T-helper 2 cell treated with Interferon-gamma antibody and Interleukin-4, amounts not matched to agents 5 μg/mL and 100 μg/mL, for 36 hours (primary cell): Measurements from ENCODE around the gene CHMP5.
"Not testable (repeated sequence)": the region's sequence is repeated elsewhere in the genome, so short reads cannot be mapped to it uniquely, and the experiment has no call there.

ENCODE experiments used
- DNase-seq: peaks from one replicate; pipeline ENCODE4 v3.0.0; 2021; ENCODE audit warnings: low spot score
- H3K27ac Mint-ChIP-seq: one replicate; pipeline ENCODE4 v1.8.0; 2021; ENCODE audit warnings: mild to moderate bottlenecking, mixed read lengths
- H3K27me3 Mint-ChIP-seq: one replicate; pipeline ENCODE4 v1.8.0; 2021; ENCODE audit warnings: low read depth, mixed read lengths
- H3K36me3 Mint-ChIP-seq: one replicate; pipeline ENCODE4 v1.8.0; 2021; ENCODE audit warnings: low read depth, mixed read lengths
- H3K4me1 Mint-ChIP-seq: one replicate; pipeline ENCODE4 v1.8.0; 2021; ENCODE audit warnings: low read depth, mixed read lengths
- H3K4me3 Mint-ChIP-seq: one replicate; pipeline ENCODE4 v1.8.0; 2022; ENCODE audit warnings: mild to moderate bottlenecking, moderate library complexity, mixed read lengths
- H3K9me3 Mint-ChIP-seq: one replicate; pipeline ENCODE4 v1.8.0; 2021; ENCODE audit warnings: mixed read lengths

The CHMP5 gene

GRCh38 chr9:33297432-33297831 lies 32.6 kb downstream of the CHMP5 start:
- Mint-ChIP-seq H3K27me3 (no peaks in the 10 kb centered on the region), H3K36me3 (peaks cover 67% of the 10 kb centered on the region), H3K27ac (peak overlapping the region; percentile 22), H3K4me1 (peaks cover 59% of the 10 kb centered on the region), H3K9me3 (no peaks in the 10 kb centered on the region), H3K4me3 (peak overlapping the region; percentile 8)
- DNase-seq, result no peak

DNA sequence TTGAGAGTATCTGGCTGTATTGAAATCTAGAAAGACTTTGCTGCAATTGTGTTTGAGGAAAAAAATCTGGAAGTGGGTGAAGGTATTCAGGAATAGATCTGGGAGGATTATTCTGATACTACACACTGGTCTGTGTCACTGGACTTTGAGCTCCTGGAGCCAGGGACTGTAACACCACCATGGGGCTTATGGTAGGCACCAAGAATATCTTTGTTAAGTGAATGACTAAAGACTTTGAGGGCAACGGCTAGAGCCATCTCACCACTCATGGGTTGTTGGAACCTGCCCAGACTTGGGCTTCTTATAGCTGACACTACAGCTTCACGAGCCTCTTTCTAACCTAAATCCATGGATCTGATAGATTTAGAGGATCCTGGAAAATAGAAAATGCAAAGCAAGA lies 35.7 kb downstream of the CHMP5 start:
- Mint-ChIP-seq H3K36me3 (peaks cover 57% of the 10 kb centered on the region), H3K4me3 (no peak overlapping the region), H3K27me3 (no peaks in the 10 kb centered on the region), H3K4me1 (peaks cover 47% of the 10 kb centered on the region), H3K27ac (no peak overlapping the region), H3K9me3 (no peaks in the 10 kb centered on the region)
- no peak for DNase-seq

- no peak for DNase-seq
- H3K36me3 Mint-ChIP-seq, result peaks cover 39% of the 10 kb centered on the region
- H3K27me3 Mint-ChIP-seq, result no peaks in the 10 kb centered on the region
- no peak overlapping the region for H3K4me3 Mint-ChIP-seq
- no peak overlapping the region for H3K27ac Mint-ChIP-seq
- peaks cover 16% of the 10 kb centered on the region for H3K4me1 Mint-ChIP-seq
- H3K9me3 Mint-ChIP-seq, result no peaks in the 10 kb centered on the region
Observed at GRCh38 chr9:33304362-33304761, 39.5 kb downstream of the CHMP5 start.

GRCh38 chr9:33306037-33306436 lies 41.2 kb downstream of the CHMP5 start:
- Mint-ChIP-seq H3K36me3 (peaks cover 30% of the 10 kb centered on the region), H3K4me3 (no peak overlapping the region), H3K27me3 (no peaks in the 10 kb centered on the region), H3K4me1 (peaks cover 13% of the 10 kb centered on the region), H3K9me3 (no peaks in the 10 kb centered on the region), H3K27ac (no peak overlapping the region)
- DNase-seq, result peak; percentile 72

- no peak for DNase-seq
- H3K27ac Mint-ChIP-seq, result no peak overlapping the region
Observed at GRCh38 chr9:33307067-33307466, 42.2 kb downstream of the CHMP5 start.

GRCh38 chr9:33309903-33310302 lies 45.1 kb downstream of the CHMP5 start:
- H3K36me3 Mint-ChIP-seq, result peaks cover 40% of the 10 kb centered on the region

More at GRCh38 chr9:33307067-33307466, 42.2 kb downstream of the CHMP5 start:
- H3K4me1 Mint-ChIP-seq, result peaks cover 11% of the 10 kb centered on the region
- H3K36me3 Mint-ChIP-seq, result peaks cover 34% of the 10 kb centered on the region
- no peaks in the 10 kb centered on the region for H3K27me3 Mint-ChIP-seq
- H3K9me3 Mint-ChIP-seq, result no peaks in the 10 kb centered on the region
- H3K4me3 Mint-ChIP-seq, result no peak overlapping the region

DNA sequence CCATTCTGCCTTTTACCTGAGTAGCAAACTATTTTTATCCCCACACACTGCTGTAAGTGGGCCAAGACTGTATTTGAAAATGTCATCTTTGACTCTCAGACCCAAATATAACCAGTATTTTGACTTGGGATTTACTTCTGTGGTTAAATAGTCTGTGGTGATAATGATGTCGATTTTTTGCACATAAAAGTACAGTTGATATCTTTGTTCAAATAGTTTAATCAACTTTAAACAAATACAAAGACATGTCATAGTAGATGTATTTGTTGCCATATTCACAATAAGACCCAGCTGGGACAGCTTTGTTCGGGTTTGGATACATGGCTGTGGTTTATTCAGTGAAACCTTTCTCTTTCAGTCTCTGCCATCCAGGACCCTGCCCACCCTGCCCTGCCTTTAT lies 45.9 kb downstream of the CHMP5 start:
- Mint-ChIP-seq H3K27me3 (no peaks in the 10 kb centered on the region), H3K4me3 (no peak overlapping the region), H3K27ac (no peak overlapping the region), H3K36me3 (peaks cover 45% of the 10 kb centered on the region), H3K9me3 (no peaks in the 10 kb centered on the region), H3K4me1 (peaks cover 4% of the 10 kb centered on the region)
- no peak for DNase-seq

More at GRCh38 chr9:33309903-33310302, 45.1 kb downstream of the CHMP5 start:
- Mint-ChIP-seq H3K27ac (no peak overlapping the region), H3K4me3 (no peak overlapping the region), H3K4me1 (peaks cover 4% of the 10 kb centered on the region), H3K9me3 (no peaks in the 10 kb centered on the region), H3K27me3 (no peaks in the 10 kb centered on the region)
- no peak for DNase-seq

DNA sequence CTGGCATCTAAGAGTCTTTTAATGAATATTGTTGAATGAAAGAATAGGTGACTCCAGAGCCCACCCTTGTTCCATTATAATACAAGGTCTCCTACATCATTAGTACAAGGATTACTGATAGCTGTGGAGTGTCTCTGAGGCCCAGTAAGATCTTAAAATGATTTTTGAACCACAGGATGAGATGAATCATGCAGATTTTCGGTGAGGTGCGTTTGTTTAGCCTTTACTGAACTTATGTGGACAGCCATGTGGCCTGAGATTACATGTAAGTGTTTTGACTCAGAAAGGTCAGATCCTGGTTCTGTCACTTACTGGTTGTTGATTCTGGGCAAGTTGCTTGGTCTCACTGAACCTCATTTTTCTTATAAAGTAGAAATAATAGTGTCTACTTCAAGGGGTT lies 47.1 kb downstream of the CHMP5 start:
- no peak overlapping the region for H3K27ac Mint-ChIP-seq
- peak; percentile 47 for DNase-seq
- no peaks in the 10 kb centered on the region for H3K27me3 Mint-ChIP-seq
- peaks cover 52% of the 10 kb centered on the region for H3K36me3 Mint-ChIP-seq
- H3K9me3 Mint-ChIP-seq, result no peaks in the 10 kb centered on the region
- peaks cover 4% of the 10 kb centered on the region for H3K4me1 Mint-ChIP-seq
- no peak overlapping the region for H3K4me3 Mint-ChIP-seq

DNA sequence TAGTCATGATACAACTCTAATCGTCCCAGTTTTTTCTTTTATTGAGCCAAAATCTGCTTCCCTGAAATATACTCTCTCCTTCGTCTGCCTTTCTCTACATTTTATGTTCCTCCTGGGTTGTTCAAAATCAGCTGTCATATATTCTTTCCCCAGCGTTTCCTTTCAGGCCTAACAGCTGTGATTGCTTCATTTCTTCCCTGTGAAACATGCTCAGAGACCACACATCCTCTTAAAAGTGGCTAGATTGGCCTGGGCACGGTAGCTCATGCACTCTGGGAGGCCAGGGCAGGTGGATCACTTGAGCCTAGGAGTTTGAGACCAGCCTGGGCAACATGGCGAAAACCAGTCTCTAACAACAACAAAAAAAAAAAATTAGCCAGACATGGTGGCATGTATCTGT lies 50.5 kb downstream of the CHMP5 start:
- H3K4me1 Mint-ChIP-seq, result peaks cover 1% of the 10 kb centered on the region
- H3K4me3 Mint-ChIP-seq, result no peak overlapping the region
- H3K27ac Mint-ChIP-seq, result no peak overlapping the region
- H3K36me3 Mint-ChIP-seq, result peaks cover 62% of the 10 kb centered on the region
- DNase-seq, result no peak
- H3K27me3 Mint-ChIP-seq, result no peaks in the 10 kb centered on the region
- H3K9me3 Mint-ChIP-seq, result no peaks in the 10 kb centered on the region

DNA sequence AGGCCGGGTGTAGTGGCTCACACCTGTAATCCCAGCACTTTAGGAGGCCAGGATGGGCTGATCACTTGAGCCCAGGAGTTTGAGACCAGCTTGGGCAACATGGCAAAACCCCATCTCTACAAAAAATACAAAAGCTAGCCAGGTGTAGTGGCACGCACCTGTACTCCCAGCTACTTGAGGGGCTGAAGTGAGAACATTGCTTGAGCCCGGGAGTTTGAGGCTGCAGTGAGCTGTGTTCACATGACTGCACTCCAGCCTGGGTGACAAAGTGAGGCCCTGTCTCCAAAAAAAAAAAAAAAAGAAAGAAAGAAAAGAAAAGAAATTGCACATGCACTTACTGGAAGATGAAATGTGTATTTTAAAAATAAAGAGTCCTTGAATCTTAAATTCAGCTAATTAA lies 52.3 kb downstream of the CHMP5 start:
- not testable (repeated sequence) for DNase-seq, H3K27me3 Mint-ChIP-seq, H3K9me3 Mint-ChIP-seq, H3K4me1 Mint-ChIP-seq, H3K27ac Mint-ChIP-seq, H3K4me3 Mint-ChIP-seq
- H3K36me3 Mint-ChIP-seq, result peaks cover 62% of the 10 kb centered on the region

GRCh38 chr9:33318225-33318624 lies 53.4 kb downstream of the CHMP5 start:
- no peak for DNase-seq
- Mint-ChIP-seq H3K27ac (no peak overlapping the region), H3K27me3 (no peaks in the 10 kb centered on the region), H3K36me3 (peaks cover 66% of the 10 kb centered on the region), H3K9me3 (no peaks in the 10 kb centered on the region), H3K4me3 (no peak overlapping the region), H3K4me1 (no peaks in the 10 kb centered on the region)

DNA sequence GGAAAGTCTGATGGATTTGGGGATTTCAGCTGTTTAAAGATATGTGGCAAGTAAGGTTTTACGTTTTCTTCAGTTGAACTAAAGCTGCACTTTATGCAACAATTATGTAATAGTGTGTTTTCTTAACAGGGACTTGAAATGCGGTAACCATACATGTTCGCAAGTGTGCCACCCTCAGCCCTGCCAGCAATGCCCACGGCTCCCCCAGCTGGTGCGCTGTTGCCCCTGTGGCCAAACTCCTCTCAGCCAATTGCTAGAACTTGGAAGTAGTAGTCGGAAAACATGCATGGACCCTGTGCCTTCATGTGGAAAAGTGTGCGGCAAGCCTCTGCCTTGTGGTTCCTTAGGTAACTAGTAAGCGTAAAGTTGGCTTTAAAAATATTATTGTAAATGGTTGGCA lies 53.9 kb downstream of the CHMP5 start:
- Mint-ChIP-seq H3K4me1 (no peaks in the 10 kb centered on the region), H3K27me3 (no peaks in the 10 kb centered on the region), H3K4me3 (no peak overlapping the region), H3K9me3 (no peaks in the 10 kb centered on the region), H3K27ac (no peak overlapping the region), H3K36me3 (peaks cover 61% of the 10 kb centered on the region)
- no peak for DNase-seq

DNA sequence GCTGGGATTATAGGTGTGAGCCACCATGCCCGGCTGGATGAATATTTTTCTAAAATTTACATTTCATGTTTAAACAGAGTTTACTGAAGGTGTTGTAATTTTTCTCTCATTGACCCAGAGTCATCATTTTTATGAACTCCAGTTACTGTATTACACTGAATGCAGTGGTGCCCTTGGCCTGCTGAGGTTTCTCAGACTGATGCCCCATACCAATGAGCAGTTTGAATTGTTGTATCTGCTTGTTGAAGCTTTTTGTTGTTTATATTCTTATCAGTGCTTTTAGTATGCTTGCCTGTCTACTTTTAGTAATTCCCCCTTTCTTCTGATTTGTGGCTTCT lies 55.4 kb downstream of the CHMP5 start:
- H3K4me1 Mint-ChIP-seq, result no peaks in the 10 kb centered on the region
- DNase-seq, result no peak
- H3K4me3 Mint-ChIP-seq, result no peak overlapping the region
- no peaks in the 10 kb centered on the region for H3K27me3 Mint-ChIP-seq
- no peak overlapping the region for H3K27ac Mint-ChIP-seq
- peaks cover 66% of the 10 kb centered on the region for H3K36me3 Mint-ChIP-seq
- H3K9me3 Mint-ChIP-seq, result no peaks in the 10 kb centered on the region

DNA sequence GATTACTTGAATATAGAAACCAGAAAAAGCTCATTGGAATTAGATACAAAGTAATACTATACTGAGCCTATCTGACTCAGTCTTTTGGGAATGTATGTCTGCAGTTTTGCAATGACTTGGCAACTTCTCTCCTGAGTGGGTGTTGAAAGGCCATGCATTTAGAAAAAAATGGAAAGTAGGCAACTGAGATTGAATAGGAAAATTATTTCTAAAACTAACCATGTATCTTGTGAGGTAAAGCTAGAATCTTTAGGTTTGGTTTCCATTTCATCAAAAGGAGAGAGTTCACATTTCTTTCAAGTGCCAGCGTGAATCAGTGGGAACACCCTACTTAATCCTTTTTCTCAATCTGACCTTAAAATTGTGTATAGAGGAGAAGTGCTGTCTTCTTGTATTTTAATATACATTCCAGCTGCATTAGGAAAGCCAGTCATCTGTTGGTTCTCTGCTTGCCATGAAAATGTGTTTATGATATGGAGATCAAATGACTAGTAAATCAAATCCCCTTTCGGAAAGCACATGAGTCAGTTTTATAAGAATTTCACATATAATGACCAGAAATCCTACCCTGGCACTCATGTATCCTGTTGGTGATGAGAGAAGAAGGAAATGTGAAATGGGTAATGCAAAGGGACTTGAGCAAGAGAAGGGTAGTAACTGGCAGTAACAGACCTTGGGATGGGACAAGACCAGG lies 55.9 kb downstream of the CHMP5 start:
- Mint-ChIP-seq H3K4me1 (no peaks in the 10 kb centered on the region), H3K36me3 (peaks cover 65% of the 10 kb centered on the region), H3K4me3 (no peak overlapping the region), H3K27me3 (no peaks in the 10 kb centered on the region), H3K9me3 (no peaks in the 10 kb centered on the region), H3K27ac (no peak overlapping the region)
- peak; percentile 17 for DNase-seq

DNA sequence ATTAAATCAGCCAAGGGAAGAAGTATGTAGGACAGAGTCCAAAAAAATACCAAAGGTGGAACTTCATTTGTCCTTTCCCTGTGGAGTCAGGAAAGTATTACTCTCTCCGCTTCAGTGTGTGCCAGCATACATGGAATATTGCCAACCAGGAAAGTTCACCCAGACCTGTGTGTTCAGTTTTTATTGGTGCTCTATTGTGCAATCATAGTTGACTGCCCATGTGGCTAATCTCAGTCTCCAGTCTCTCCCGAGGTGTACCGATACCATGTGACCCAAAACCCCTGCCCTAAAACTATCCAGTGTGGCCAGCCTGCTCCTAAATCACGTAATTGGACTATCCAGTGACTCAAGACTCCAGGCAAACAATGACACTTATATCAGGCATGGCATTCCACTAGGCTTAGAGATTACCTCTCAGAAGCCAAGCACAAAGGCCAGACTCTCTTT lies 64.3 kb downstream of the CHMP5 start:
- H3K36me3 Mint-ChIP-seq, result peaks cover 53% of the 10 kb centered on the region
- no peaks in the 10 kb centered on the region for H3K27me3 Mint-ChIP-seq
- no peaks in the 10 kb centered on the region for H3K4me1 Mint-ChIP-seq
- DNase-seq, result no peak
- no peak overlapping the region for H3K4me3 Mint-ChIP-seq
- no peak overlapping the region for H3K27ac Mint-ChIP-seq
- no peaks in the 10 kb centered on the region for H3K9me3 Mint-ChIP-seq
